ENCODE results near the gene PRSS12. TPM values are rescaled to one million over a fixed set of nuclear protein-coding genes. Genes with fewer than 3 reads are reported as not detected.
"Not testable (repeated sequence)": the region's sequence is repeated elsewhere in the genome, so short reads cannot be mapped to it uniquely, and the experiment has no call there.

PRSS12 gene
- total RNA-seq, 1 experiment from 2014 or later: 2.6 TPM

- DNase-seq (ENCODE audit: low read depth): no peak
These were observed 27.4 kb downstream of the PRSS12 start for GRCh38 chr4:118325431-118325830.

DNA sequence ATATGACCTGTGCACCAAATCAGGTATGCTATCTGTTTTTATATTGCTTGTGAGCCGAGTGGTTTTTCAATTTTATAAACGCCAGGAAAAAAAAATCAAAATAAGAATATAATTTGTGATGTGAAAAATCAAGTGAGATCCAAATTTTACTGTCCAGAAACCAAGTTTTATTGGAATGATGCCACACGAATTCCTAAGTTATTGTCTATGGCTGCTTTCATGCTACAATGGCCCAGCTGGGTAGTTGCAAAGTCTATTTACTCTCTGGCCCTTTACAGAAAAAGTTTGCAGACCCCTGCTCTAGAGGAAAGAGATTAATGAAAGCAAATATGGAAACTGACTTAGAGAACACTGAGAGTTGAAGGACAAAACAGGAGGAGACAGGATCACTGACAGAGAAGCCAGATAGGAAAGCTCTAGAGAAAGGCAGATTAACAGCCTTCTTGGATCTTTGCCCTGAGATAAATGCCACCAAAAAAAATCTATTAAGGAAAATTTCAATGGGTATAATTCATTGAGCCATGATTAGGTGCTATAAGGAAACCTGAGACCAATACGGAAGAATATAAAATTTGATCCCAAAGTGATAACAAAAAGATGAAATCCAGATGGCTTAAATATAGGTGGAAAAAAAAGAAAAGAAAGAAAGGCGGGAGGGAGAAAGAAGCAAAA lies 29.8 kb downstream of the PRSS12 start:
- no peak for DNase-seq (ENCODE audit: low read depth)

DNA sequence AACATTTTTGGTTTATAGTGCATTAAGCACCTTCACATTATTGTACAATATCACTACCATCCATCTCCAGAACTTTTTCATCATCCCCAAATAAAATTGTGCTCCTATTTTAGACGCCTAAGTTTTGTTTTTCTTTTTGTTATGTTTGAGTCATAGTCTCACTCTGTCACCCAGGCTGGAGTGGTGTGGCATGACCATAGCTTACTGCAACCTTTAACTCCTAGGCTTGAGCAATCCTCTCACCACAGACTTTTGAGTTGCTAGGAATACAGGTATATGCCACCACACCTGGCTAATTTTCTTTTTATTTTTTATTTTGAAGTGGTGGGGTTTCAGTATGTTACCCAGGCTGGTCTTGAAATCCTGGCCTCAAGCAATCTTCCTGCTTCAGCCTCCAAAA lies 33.9 kb downstream of the PRSS12 start:
- DNase-seq (ENCODE audit: low read depth): no peak

DNA sequence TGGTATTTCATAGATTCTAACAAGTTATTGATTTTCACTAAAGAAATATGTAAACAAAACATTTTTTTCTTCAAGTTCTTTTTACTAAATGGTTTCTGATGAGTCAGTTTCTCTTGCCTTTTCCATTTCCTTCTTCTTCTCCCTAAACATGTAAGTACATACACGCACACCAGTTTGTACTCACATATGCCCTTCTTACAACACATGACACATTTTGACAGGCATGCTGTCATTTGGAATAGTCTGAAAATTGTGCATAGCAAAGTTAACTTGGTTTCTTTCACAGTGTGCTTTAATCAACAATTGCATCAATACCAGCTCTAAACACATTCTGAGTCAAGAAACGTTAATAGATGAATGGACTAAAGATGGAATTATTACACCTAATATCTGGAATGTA lies 35.1 kb downstream of the PRSS12 start:
- no peak for DNase-seq (ENCODE audit: low read depth)

DNA sequence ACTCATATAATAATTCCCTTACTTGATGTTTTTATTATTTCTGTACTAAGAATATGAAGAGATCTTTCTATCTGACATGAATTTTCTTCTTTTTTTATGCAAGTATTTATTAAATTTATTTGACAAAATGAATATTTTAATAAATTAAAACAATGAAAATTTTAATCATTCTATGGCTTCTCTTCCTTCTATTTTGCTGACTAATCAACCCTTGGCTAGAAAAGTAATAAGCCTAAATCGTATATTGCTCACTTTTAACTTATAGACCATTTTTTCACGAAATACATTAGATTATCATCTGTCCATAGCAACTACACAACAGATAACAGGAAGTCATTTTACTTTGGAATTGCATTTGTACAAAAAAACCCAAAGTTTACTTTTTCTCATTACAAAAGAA lies 38.6 kb downstream of the PRSS12 start:
- DNase-seq (ENCODE audit: low read depth): no peak

- DNase-seq (ENCODE audit: low read depth): no peak
These were observed 39.7 kb downstream of the PRSS12 start for GRCh38 chr4:118313098-118313497.

GRCh38 chr4:118308306-118309030 lies 44.3 kb downstream of the PRSS12 start:
- DNase-seq (ENCODE audit: low read depth): no peak

GRCh38 chr4:118307643-118308042 lies 45.2 kb downstream of the PRSS12 start:
- no peak for DNase-seq (ENCODE audit: low read depth)

DNA sequence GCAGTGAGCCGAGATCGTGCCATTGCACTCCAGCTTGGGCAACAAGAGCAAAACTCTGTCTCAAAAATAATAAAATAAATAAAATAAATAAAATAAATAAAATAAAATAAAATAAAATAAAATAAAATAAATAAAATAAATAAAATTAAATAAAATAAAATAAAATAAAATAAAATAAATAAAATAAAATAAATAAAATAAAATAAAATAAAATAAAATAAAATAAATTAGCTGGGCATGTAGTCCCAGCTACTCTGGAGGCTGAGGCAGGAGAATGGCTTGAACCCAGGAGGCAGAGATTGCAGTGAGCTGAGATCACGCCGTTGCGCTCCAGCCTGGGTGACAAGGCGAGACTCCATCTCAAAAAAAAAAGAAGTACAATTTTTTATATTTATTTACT lies 53.2 kb downstream of the PRSS12 start:
- not testable (repeated sequence) for DNase-seq (ENCODE audit: low read depth)

DNA sequence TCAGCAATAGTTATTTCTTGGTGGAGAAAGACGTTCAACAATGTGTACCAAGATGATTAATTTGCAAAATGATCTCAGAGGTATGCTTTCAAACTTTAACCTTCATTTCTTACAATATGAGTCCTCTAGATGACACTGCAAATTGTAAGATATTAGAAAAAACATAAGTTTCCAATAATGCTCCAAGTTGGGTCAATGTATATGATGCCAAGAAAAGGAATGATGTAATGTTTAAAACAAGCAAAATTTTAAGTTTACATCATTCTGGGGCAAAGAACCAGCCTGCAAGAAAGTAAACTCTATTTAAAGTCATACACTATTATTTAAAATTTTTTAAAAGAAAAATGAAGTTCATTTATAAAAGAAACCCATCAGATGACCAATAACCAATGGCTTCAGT lies 56.1 kb downstream of the PRSS12 start:
- no peak for DNase-seq (ENCODE audit: low read depth)

- DNase-seq (ENCODE audit: low read depth): no peak
These were observed 61.9 kb downstream of the PRSS12 start for GRCh38 chr4:118290951-118291350.

DNA sequence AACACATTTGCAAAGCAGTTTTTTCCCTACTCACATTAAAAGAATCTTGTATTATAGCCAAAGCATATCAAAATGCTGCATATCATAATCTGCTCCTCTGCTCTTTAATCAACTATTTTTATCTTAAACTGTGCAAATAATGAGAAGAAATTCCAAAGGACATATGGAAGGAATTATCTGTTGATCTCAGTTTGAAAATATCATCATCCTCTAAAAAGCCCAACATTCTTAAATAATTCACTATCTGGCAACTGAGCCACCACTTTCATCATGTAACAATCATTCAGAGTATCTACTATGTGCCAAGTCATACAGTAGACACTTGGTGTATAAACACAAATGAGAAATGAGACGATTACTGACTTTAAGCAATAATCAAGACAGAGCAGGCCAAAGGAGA lies 63.0 kb downstream of the PRSS12 start:
- DNase-seq (ENCODE audit: low read depth): no peak

GRCh38 chr4:118287711-118288451 lies 64.9 kb downstream of the PRSS12 start:
- DNase-seq (ENCODE audit: low read depth): no peak

- no peak for DNase-seq (ENCODE audit: low read depth)
These were observed 66.1 kb downstream of the PRSS12 start for GRCh38 chr4:118286685-118287084.

DNA sequence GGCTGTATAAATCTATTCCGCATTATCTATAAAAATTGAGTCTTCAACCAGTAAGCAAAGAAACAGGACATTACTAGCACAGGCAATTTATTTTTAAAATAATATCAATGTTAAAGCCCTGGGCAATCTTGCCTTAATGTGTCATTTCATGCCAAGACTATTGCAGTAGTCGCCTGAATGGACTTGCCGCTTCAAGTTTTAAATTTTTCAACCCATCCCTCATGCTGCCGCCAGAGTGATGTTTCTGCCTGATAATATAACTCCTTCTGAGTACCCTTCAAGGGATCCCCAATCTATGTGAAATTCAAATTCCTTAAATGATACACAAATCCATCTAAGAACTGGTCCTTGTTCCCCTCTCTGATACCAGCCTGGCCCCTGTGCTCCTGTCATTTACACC lies 66.9 kb downstream of the PRSS12 start:
- no peak for DNase-seq (ENCODE audit: low read depth)

DNA sequence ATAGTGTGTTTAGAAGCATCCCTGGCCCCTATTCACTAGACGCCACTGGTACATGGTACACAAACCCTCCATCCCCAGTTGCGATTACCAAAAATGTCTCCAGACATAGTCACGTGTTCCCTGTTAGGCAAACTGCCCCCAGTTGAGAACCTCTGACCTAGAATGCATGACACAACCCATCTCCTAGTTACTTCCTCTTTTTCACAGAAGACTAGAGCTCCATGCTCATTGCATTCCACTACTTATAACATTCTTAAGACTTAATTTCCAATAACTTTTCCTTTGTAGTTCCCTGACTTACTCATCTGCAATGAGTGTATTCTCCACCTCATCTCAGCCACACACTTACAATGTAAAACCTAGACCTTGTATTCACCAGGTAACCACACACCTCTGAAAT lies 68.6 kb downstream of the PRSS12 start:
- DNase-seq (ENCODE audit: low read depth): no peak

DNA sequence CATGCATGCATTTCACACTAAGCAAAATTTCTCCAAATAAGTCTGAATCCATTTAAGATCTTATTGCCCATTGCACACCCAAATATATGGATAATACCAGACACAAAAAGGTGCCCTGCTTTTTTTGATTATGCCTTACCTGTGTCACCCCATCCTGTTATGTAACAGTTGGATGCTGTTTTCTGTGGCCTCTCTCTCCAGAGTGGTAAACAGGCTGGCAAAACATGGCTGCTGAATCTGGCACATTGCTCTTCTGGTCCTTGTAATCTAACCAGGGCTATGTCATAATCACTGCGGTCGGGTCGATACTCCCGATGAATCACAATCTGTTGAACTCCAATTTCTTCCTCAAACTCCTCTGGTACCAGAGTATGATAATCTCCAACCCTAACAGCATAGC lies 70.1 kb downstream of the PRSS12 start:
- peak; percentile 33 for DNase-seq (ENCODE audit: low read depth)

DNA sequence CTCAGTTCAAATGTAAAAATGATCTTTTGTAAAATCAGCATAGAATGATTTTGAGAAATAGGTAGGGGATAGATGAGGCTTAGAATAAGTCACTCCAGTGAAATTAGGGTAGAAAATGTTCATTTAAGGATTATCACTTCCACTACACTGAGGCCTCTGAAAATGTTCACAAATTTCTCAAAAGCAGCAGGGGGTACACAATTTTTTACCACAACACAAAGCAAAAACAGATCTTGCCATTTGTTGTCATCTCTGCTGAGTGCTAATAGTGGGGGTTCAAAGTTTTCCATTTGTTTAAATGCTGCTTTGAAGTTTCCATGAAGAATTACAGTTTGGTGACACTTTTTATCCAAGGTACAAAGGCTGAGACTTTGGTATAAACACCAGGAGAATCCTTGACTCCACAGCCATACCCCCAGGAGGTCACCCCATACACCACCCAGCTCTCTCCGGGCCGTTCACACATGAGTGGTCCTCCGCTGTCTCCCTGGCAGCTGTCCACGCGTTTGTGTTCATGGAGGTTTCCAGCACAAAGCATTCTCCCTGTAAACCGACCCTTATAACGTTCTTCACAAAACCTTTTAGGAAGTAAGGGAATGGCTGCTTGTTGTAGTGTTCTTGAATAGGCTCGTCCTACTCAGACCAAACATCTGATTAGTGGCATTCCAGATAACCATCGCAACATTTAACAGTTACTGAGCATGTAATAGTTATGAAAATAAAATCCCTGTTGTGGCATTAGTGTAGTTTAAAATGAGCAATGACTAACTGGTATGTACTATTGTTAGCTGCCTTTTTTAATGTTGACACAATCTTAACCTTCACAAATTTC lies 71.0 kb downstream of the PRSS12 start:
- DNase-seq (ENCODE audit: low read depth): peak; percentile 5

GRCh38 chr4:118280501-118281218 lies 72.1 kb downstream of the PRSS12 start:
- peak; percentile 49 for DNase-seq (ENCODE audit: low read depth)

- DNase-seq (ENCODE audit: low read depth): no peak
These were observed 72.8 kb downstream of the PRSS12 start for GRCh38 chr4:118279920-118280432.

- DNase-seq (ENCODE audit: low read depth): no peak
These were observed 73.5 kb downstream of the PRSS12 start for GRCh38 chr4:118279328-118279727.
